Cortex of kidney (tissue), 1 donor: Measurements from ENCODE around the gene DIPK1A.
"Not testable (repeated sequence)": the region's sequence is repeated elsewhere in the genome, so short reads cannot be mapped to it uniquely, and the experiment has no call there.

ENCODE experiments used
- DNase-seq: peaks from one replicate; lab custom pipeline; 2025; lab: John Stamatoyannopoulos, UW

The DIPK1A gene

GRCh38 chr1:92916899-92917298 is 44.4 kb downstream of the DIPK1A start:
- no peak for DNase-seq

DNA sequence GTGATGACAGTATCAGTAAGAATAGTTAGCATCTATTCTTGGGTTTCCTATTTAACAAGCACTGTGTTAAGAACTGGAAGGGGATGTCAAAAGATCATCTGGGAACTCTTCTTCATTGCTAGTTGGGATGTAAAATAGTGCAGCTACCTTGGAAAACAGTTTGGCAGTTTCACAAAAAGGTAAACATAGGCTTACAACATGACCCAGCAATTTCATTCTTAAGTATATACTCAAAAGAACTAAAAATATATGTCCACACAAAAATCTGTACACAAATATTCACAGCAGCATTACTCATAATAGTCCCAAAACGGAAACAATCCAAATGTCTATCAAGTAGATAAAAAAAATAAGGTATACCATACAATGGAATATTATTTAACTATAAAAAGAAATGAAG is 45.7 kb downstream of the DIPK1A start:
- DNase-seq: no peak

- no peak for DNase-seq
These were observed 48.0 kb downstream of the DIPK1A start for GRCh38 chr1:92913093-92913819.

DNA sequence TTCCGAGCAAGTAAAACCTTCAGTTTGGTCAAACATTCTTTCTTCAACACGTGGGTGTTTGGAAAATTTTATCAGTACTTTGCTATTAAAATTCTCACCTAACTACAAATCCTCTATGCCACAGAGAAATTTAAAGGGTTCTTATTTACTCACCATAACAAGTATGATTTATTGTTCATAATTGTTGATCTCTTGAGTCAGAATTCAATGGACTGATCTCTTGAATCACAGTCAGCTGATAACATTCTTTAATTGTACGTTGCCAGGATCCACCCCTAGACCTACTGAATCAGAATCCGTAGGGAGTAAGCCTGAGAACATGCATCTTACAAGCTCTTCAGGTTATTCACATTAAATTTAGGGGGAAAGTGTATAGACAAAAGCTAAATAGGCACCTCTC is 51.2 kb downstream of the DIPK1A start:
- no peak for DNase-seq

- no peak for DNase-seq
These were observed 51.9 kb downstream of the DIPK1A start for GRCh38 chr1:92909321-92909720.

- no peak for DNase-seq
These were observed 53.1 kb downstream of the DIPK1A start for GRCh38 chr1:92907949-92908684.

DNA sequence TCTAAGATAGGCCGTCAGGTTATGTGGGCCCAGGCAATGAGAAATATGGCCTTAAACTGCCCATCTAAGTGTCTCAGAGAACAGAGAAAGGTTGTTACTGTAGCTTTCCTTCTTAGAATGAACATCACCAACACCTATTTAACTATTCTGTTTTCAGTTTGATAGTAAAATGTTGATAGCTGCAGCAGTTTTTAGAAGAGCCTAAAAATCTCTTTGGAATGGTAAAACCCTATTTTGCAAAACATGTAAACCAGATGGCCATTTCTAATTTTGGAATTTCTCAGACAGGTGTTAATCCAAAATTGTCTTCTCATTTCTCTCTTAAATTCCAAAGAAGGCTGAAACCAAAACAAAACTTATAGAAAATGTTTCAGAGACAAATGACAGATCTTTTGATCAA is 57.5 kb downstream of the DIPK1A start:
- no peak for DNase-seq

DNA sequence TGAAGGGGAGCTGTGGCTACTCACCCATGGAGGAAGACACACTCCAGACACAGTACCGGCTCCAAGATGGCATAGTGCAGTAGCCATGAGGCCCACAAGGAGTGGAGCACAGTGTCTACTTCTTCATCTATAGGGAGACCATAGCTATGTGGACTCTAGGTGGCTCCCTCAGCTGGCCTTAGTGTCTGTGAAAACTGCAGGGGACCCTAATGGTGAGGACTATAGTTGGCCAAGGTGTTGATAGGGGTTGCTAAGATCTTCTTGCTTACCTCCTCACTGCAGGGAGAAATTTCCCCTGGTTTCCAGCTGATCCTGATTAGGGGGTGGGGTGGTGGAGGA is 58.9 kb downstream of the DIPK1A start:
- DNase-seq: no peak

DNA sequence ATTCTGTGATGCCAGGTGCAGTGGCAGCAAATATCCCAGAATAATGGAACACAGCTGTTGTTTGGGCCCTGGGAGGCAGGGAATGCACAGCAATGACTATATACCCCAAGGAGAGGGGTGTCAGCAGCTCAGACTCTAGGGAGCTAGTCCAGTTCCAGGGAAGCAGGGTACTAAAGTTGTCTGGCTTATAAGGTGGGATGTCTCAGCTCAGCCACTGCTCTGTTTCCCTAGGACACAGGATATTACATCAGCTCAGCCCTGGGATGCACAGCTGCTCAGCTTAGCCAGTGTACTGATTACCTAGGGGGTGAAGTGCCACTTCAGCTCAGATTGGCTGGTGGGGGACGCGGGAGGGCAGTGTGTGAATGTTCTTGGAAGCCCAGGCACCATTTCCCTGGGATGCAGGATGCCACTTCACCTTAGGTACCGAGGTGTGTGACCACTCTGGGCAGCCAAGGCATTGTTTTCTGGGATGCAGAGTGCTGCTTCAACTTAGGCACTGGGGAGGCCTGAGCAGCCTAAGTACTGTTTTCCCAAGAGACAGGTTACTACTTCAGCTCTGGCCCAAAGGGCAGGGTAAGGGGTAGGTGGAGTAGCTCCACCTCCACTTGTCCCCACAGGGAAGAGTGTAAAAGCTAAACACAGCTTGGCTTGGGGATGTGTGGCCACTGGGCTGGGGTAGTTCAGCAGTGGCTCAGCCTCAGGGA is 59.4 kb downstream of the DIPK1A start:
- DNase-seq: no peak

DNA sequence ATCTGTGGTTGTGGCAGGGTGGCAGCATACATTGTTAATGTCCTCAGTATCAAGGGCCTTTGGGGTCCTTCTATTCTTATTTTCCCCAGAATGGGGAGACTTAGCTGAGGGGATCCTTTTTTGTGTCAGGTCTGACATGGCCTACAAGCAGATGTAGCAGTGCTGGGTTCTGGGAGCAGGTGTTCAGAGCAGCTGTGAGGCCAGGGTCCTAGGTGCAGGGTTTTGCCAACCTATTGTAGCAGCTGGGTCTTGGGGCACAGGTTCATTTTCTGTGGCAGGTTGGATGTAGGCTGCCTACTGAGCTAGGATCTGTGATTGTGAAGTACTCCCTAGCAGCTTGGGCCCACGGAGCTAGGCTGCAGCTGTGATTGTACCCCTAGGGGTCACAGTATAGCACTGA is 60.1 kb downstream of the DIPK1A start:
- DNase-seq: no peak

- no peak for DNase-seq
These were observed 60.7 kb downstream of the DIPK1A start for GRCh38 chr1:92900539-92900938.

DNA sequence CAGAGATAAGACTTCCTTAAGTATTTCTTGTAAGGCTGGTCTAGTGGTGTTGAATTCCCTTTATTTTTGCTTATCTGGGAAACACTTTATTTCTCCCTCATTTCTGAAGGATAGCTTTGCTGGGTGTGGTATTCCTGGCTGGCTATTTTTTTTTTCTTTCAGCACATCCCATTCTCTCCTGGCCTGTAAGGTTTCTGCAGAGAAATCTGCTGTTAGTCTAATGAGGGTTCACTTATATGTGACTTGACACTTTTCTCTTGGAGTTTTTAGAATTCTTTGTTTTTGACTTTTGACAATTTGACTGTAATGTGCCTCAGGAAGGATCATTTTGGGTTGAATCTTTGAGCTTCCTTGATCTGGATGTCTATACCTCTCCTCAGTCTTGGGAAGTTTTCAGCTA is 61.5 kb downstream of the DIPK1A start:
- no peak for DNase-seq

DNA sequence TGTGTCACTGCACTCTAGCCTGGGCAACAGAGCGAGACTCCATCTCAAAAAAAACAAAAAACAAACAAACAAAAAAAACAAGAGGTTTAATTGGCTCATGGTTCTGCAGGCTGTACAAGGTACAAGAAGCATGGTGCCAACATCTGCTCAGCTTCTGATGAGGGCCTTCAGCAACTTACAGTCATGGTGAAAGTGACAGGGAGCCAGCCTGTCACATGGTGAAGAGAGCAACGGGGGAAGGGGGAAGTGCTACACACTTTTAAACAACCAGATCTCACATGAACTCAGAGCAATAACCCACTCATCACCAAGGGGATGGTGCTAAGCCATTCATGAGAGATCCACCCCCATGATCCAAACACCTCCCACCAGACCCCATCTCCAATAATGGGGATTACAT is 63.2 kb downstream of the DIPK1A start:
- not testable (repeated sequence) for DNase-seq

DNA sequence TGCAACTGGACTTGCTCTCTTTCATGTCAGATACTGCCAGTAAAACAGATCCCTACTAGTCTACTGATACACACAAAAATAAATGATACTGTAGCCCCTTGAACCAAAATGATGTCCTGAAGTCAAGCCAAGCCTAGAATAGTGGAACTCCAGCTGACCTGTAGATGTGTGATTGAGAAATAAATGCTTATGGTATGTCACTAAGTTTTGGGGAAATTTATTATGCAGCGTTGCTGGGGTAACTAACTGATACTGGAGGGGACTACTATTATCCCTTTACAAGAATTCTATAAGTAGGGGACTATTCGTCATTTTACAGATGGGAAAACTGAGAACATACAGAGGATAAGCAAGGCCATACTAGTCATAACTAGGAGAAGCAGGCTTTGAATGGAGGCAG is 73.8 kb downstream of the DIPK1A start:
- DNase-seq: no peak

- DNase-seq: no peak
These were observed 74.3 kb downstream of the DIPK1A start for GRCh38 chr1:92886886-92887419.

DNA sequence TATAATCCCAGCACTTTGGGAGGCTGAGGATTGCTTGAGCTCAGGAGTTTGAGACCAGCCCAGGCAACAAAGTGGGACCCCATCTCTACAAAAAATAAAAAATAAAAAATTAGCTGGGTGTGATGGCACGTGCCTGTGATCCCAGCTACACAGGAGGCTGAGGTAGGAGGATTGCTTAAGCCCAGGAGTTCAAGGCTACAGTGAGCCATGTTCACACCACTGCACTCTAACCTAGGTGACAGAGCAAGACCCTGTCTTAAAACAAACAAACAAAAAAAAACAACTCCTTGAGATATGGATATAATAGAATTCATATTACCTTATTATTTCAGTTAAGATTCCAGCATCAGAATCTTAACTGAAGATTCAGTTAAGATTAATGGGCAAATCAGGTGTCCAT is 77.1 kb downstream of the DIPK1A start:
- no peak for DNase-seq

DNA sequence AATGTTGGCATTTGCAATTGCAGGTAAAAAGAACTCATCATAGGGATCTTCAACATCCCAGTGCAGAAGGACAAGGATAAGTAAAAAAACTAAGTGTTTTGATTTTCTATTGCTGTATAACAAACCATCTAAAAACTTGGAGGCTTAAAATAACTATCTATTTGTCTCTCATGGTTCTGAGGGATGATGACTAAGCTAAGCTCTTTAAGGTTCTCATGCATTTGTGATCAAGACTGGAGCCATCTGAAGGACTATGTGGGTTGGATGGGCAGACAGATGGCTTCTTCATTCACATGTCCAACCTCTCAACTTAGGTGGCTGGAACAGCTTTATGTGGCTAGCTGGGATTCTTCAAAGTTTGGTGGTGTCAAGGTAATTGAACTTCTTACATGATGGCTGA is 78.0 kb downstream of the DIPK1A start:
- no peak for DNase-seq

- no peak for DNase-seq
These were observed 78.4 kb downstream of the DIPK1A start for GRCh38 chr1:92882819-92883218.

GRCh38 chr1:92881391-92881790 is 79.9 kb downstream of the DIPK1A start:
- no peak for DNase-seq

GRCh38 chr1:92879316-92879968 is 81.8 kb downstream of the DIPK1A start:
- no peak for DNase-seq

DNA sequence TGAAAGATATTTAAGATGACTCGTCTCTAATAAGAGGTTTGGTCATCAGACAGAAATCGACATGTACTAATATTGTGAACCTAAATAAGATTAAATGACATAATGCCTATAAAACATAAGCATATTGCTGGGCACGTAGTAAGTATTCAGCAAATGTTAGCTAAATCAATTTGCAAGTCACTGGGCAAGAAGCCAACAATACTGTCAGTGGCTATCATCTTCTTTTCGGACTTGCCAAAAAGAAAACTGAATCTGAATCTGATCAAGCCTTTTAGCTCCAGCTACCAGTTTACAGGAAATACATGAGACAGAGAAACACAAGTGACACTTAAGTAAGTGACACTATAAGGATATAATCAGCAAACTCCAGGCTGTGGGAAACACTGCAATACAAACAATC is 83.5 kb downstream of the DIPK1A start:
- DNase-seq: no peak

DNA sequence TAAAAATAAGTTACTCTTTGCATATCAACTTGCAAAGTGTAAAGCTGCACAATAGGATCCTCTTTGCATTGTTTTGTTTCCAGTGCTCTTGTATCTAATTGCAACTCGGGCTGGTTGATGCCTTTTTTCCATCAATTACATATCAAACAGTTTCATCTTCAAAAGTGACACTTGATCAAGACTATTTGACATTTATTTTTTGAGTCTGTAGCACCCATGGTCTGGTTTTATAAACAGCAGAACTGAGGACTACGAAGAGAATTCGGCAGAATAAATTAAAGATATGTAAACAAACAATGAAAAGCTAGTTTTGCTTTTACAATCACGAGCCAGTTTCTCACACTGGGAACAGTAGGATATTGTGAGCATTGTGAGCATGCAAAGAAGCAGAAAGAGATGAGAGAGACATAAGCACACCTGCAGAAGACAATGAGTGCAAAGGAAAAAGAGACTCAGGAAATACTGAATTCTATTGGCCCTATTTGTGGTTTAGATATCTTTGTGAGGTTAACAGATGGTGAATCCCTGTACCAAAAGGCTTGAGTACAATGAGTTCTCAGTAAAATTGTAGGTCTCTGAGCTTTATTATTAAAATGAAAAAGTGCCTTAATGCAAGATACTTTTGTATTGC is 84.1 kb downstream of the DIPK1A start:
- no peak for DNase-seq
